IMR-90 (cell line): Measurements from ENCODE around the gene DNM3. TPM values are rescaled to one million over a fixed set of nuclear protein-coding genes. Genes with fewer than 3 reads are reported as not detected.

Experiments
- ATAC-seq: fragments of 200-7000 bp; cut with Tn5 transposase; 2 replicates; pipeline ENCODE4 v1.9.1; 2020; ENCODE audit warnings: low read depth, mild to moderate bottlenecking, moderate library complexity
- BruUV-seq: library from RNA; stranded (reverse); fragments of 400-500 nt; replicated peaks from 2 replicates; lab custom pipeline; 2021; lab: Mats Ljungman, UMichigan
- CTCF ChIA-PET: fragments of 300-600 bp; formaldehyde crosslinking; extraction: SDS; loops from one replicate; lab custom pipeline; 2021; ENCODE audit warnings: antibody characterized with exemption; lab: Yijun Ruan, JAX
- POLR2A ChIA-PET: fragments of 300-600 bp; sonication (Branson Sonifier 250); formaldehyde crosslinking; loops from one replicate; lab custom pipeline; 2022; ENCODE audit warnings: antibody characterized with exemption; ENCODE audit not compliant: unreplicated experiment; lab: Charles Lee
- DNase-seq: peaks from one replicate; pipeline ENCODE4 v3.0.0; 2013
- H2AFZ ChIP-seq: replicated peaks from 2 replicates; pipeline ENCODE3; 2013; ENCODE audit warnings: low read length, mild to moderate bottlenecking; ENCODE audit not compliant: poor library complexity
- H2AK5ac ChIP-seq: 2 replicates; pipeline ENCODE4 v1.6.1; 2013; ENCODE audit warnings: low read depth, low read length, inconsistent platforms
- H2AK9ac ChIP-seq: replicated peaks from 2 replicates; pipeline ENCODE3; 2013; ENCODE audit warnings: mild to moderate bottlenecking, low read depth, low read length, moderate library complexity; ENCODE audit not compliant: poor library complexity
- H2BK120ac ChIP-seq: 2 replicates; pipeline ENCODE4 v1.6.1; 2013; ENCODE audit warnings: low read depth, low read length, inconsistent platforms
- H2BK15ac ChIP-seq: 3 replicates; pipeline ENCODE4 v1.6.1; 2013; ENCODE audit warnings: low read depth, low read length, inconsistent platforms
- H2BK20ac ChIP-seq: 2 replicates; pipeline ENCODE4 v1.6.1; 2013; ENCODE audit warnings: low read depth, mild to moderate bottlenecking, inconsistent platforms, low read length, moderate library complexity
- H2BK5ac ChIP-seq: 2 replicates; pipeline ENCODE4 v1.6.1; 2013; ENCODE audit warnings: mild to moderate bottlenecking, low read depth, low read length, inconsistent platforms; ENCODE audit not compliant: poor library complexity, severe bottlenecking
- H3K14ac ChIP-seq: replicated peaks from 2 replicates; pipeline ENCODE4 v1.6.1; 2013; ENCODE audit warnings: low read depth, low read length, inconsistent platforms
- H3K18ac ChIP-seq: 2 replicates; pipeline ENCODE4 v1.6.1; 2013; ENCODE audit warnings: low read depth, low read length, control low read depth
- H3K23ac ChIP-seq: 2 replicates; pipeline ENCODE4 v1.6.1; 2013; ENCODE audit warnings: low read depth, low read length, inconsistent platforms
- H3K27ac ChIP-seq: 2 replicates; pipeline ENCODE4 v1.5.1; 2013; ENCODE audit warnings: mild to moderate bottlenecking, control low read depth, low read length; ENCODE audit not compliant: insufficient read depth
- H3K27me3 ChIP-seq: 2 replicates; pipeline ENCODE4 v1.6.1; 2013; ENCODE audit warnings: low read length; ENCODE audit not compliant: control insufficient read depth, insufficient read depth
- H3K36me3 ChIP-seq: 2 replicates; pipeline ENCODE4 v1.6.1; 2013; ENCODE audit warnings: low read length, mixed read lengths; ENCODE audit not compliant: control insufficient read depth, insufficient read depth
- H3K4ac ChIP-seq: 2 replicates; pipeline ENCODE4 v1.6.1; 2013; ENCODE audit warnings: low read depth, low read length, inconsistent platforms
- H3K4me1 ChIP-seq: 2 replicates; pipeline ENCODE4 v1.6.1; 2013; ENCODE audit warnings: low read length, mixed read lengths; ENCODE audit not compliant: control insufficient read depth, insufficient read depth
- H3K4me2 ChIP-seq: 2 replicates; pipeline ENCODE4 v1.6.1; 2013; ENCODE audit warnings: low read depth, mild to moderate bottlenecking, control low read depth, low read length, moderate library complexity
- H3K4me3 ChIP-seq: 2 replicates; pipeline ENCODE4 v1.5.1; 2013; ENCODE audit warnings: low read depth, mild to moderate bottlenecking, control low read depth, low read length, moderate library complexity; ENCODE audit not compliant: insufficient read depth
- H3K56ac ChIP-seq: 2 replicates; pipeline ENCODE4 v1.6.1; 2013; ENCODE audit warnings: low read length, inconsistent platforms; ENCODE audit not compliant: insufficient read depth; ENCODE audit errors: extremely low read depth
- H3K79me1 ChIP-seq, 2 experiments: 2 replicates each; pipeline ENCODE4 v1.6.1; 2013; ENCODE audit warnings: low read length in 2 of 2, inconsistent platforms in 1 of 2, low read depth in 1 of 2
- H3K9ac ChIP-seq: 2 replicates; pipeline ENCODE4 v1.6.1; 2013; ENCODE audit warnings: low read depth, low read length, control low read depth
- H3K9me1 ChIP-seq: 2 replicates; pipeline ENCODE4 v1.6.1; 2013; ENCODE audit warnings: low read length, inconsistent platforms; ENCODE audit not compliant: insufficient read depth
- H3K9me3 ChIP-seq: 2 replicates; pipeline ENCODE4 v1.6.1; 2013; ENCODE audit warnings: low read length; ENCODE audit not compliant: control insufficient read depth, insufficient read depth
- H4K20me1 ChIP-seq: 2 replicates; pipeline ENCODE4 v1.6.1; 2013; ENCODE audit warnings: low read length, inconsistent platforms; ENCODE audit not compliant: insufficient read depth
- H4K5ac ChIP-seq: 2 replicates; pipeline ENCODE4 v1.6.1; 2013; ENCODE audit warnings: mild to moderate bottlenecking, low read depth, low read length, control low read depth
- H4K8ac ChIP-seq, 2 experiments: 2 replicates each; pipeline ENCODE4 v1.6.1; 2013; ENCODE audit warnings: low read depth in 2 of 2, low read length in 2 of 2, control low read depth in 1 of 2, inconsistent platforms in 1 of 2
- H4K91ac ChIP-seq: 2 replicates; pipeline ENCODE4 v1.6.1; 2013; ENCODE audit warnings: low read depth, low read length, inconsistent platforms; ENCODE audit not compliant: insufficient read depth
- CEBPB ChIP-seq: IDR thresholded peaks from 2 replicates; pipeline ENCODE4 v1.6.1; 2012; ENCODE audit warnings: low read depth, low read length, improper control_type of control experiment
- CHD1 ChIP-seq: IDR thresholded peaks from 2 replicates; pipeline ENCODE4 v1.6.1; 2012; ENCODE audit warnings: low read depth, low read length, improper control_type of control experiment
- CTCF ChIP-seq: conservative IDR thresholded peaks from 2 replicates; pipeline ENCODE4 v1.5.1; 2012; ENCODE audit warnings: mild to moderate bottlenecking, low read depth, low read length, improper control_type of control experiment
- MAZ ChIP-seq: IDR thresholded peaks from 2 replicates; pipeline ENCODE4 v1.6.1; 2012; ENCODE audit warnings: low read depth, mild to moderate bottlenecking, low read length, improper control_type of control experiment, moderate library complexity, borderline replicate concordance
- MXI1 ChIP-seq: IDR thresholded peaks from 2 replicates; pipeline ENCODE4 v1.6.1; 2012; ENCODE audit warnings: low read depth, mild to moderate bottlenecking, low read length, moderate library complexity, borderline replicate concordance
- NFE2L2 ChIP-seq: fragments of 150-350 bp; IDR thresholded peaks from 2 replicates; pipeline ENCODE4 v1.6.1; 2016; ENCODE audit warnings: low read depth, mild to moderate bottlenecking, low read length
- POLR2A ChIP-seq: IDR thresholded peaks from 2 replicates; pipeline ENCODE4 v1.6.1; 2012; ENCODE audit warnings: mild to moderate bottlenecking, low read depth, low read length
- RCOR1 ChIP-seq: IDR thresholded peaks from 2 replicates; pipeline ENCODE4 v1.6.1; 2012; ENCODE audit warnings: mild to moderate bottlenecking, low read length, improper control_type of control experiment; ENCODE audit not compliant: insufficient replicate concordance
- WGBS, 2 experiments: methylation state at CpG; one replicate each; pipeline versions ENCODE4 v1.1.5 to v1.1.7; 2013; ENCODE audit warnings: missing lambda C conversion rate in 2 of 2; ENCODE audit not compliant: insufficient read length in 1 of 2; ENCODE audit errors: extremely low coverage in 2 of 2; 5-methylcytosine and 5-hydroxymethylcytosine counted together
- dilution Hi-C: fragments of 300-500 bp; cut with HindIII; formaldehyde crosslinking; loops from one replicate; pipeline ENCODE4 v1.14.3; 2018; ENCODE audit warnings: low sequenced_read_pairs; ENCODE audit not compliant: unreplicated experiment
- in situ Hi-C: fragments of 300-500 bp; cut with MboI; formaldehyde crosslinking; loops from 3 replicates; pipeline ENCODE4 v1.14.3; 2019; ENCODE audit warnings: low sequenced_read_pairs, inconsistent platforms, mixed read lengths
- intact Hi-C: fragments of 100-400 bp; cut with micrococcal nuclease; formaldehyde crosslinking; loops from 2 replicates; pipeline ENCODE4 v1.10.0; 2022
- polyA plus RNA-seq, 3 experiments: library from polyadenylated mRNA; depleted of rRNA; stranded (reverse); fragments of >200 nt; gene quantifications; 2 replicates each; pipeline ENCODE4 v1.2.3, GENCODE V29; 2012; ENCODE audit warnings: low replicate concordance in 1 of 3
- total RNA-seq: library from RNA; depleted of rRNA; stranded (reverse); fragments of >200 nt; gene quantifications from 2 replicates; pipeline ENCODE4 v1.2.3, GENCODE V29; 2012

DNM3 gene
- total and polyA plus RNA-seq, 2 of the 4 experiments (the other 2 are of a cell fraction), result 0.36 TPM

- no peak overlapping the region for H4K8ac ChIP-seq
- peaks cover 10% of the 10 kb centered on the region for H3K4me1 ChIP-seq
- CTCF ChIA-PET, result interaction anchor here (1.0 kb wide), 1 partner anchor 34 kb away, joined by 3 read pairs; no protein-coding TSS in a partner anchor
- no peak overlapping the region for H2AFZ ChIP-seq
- H3K4me3 ChIP-seq, result no peak overlapping the region
- H2BK5ac ChIP-seq, result no peak overlapping the region
- H2BK120ac ChIP-seq, result no peak overlapping the region
- H3K14ac ChIP-seq, result no peak overlapping the region
- in situ Hi-C loops (loop anchor here (5.0 kb wide), 1 partner anchor 265 kb away; no protein-coding TSS in a partner anchor), dilution Hi-C loops (no loop called here), intact Hi-C loops (no loop called here)
- no peaks in the 10 kb centered on the region for H4K20me1 ChIP-seq
- ATAC-seq, result no peak
- no peak overlapping the region for H3K56ac ChIP-seq
- H3K9ac ChIP-seq, result no peak overlapping the region
- no peak overlapping the region for H3K27ac ChIP-seq
- no TSS peak for BruUV-seq
- H2BK15ac ChIP-seq, result no peak overlapping the region
- H3K79me1 ChIP-seq, result no peaks in the 10 kb centered on the region
- TF ChIP-seq MXI1 (no peak), RCOR1 (no peak), CTCF (no peak), NFE2L2 (no peak), MAZ (no peak), POLR2A (no peak), CHD1 (no peak), CEBPB (no peak)
- H3K23ac ChIP-seq, result no peak overlapping the region; the same call in 1 of the 2 replicates
- no peak overlapping the region for H3K18ac ChIP-seq
- POLR2A ChIA-PET, result no interaction called here
- H2BK20ac ChIP-seq, result no peak overlapping the region
- no peak overlapping the region for H3K4me2 ChIP-seq
- H3K9me3 ChIP-seq, result no peaks in the 10 kb centered on the region
- no peak for DNase-seq
- H3K9me1 ChIP-seq, result peaks cover 7% of the 10 kb centered on the region; the same call in 1 of the 2 replicates
- H2AK9ac ChIP-seq, result no peak overlapping the region
- H3K36me3 ChIP-seq, result no peaks in the 10 kb centered on the region
- H3K4ac ChIP-seq, result no peak overlapping the region
- H2AK5ac ChIP-seq, result peak overlapping the region; percentile 30; the same call in 1 of the 2 replicates
- no CpG with 5 or more reads among the region's 7 CpGs for WGBS, 2 experiments
- H4K91ac ChIP-seq, result no peak overlapping the region
- H3K27me3 ChIP-seq, result peaks cover 21% of the 10 kb centered on the region
- H4K5ac ChIP-seq, result no peak overlapping the region
Observed at GRCh38 chr1:172452536-172453152, 611.3 kb downstream of the DNM3 start.
